HG02763 (cell line): ENCODE data around the gene LRRN4.
"Not testable (repeated sequence)": the region's sequence is repeated elsewhere in the genome, so short reads cannot be mapped to it uniquely, and the experiment has no call there.

Experiments used
- ATAC-seq: cut with Tn5 transposase; IDR thresholded peaks from one replicate; pipeline ENCODE4 v1.9.1; 2021; ENCODE audit warnings: mild to moderate bottlenecking, moderate library complexity; ENCODE audit not compliant: unreplicated experiment

Gene LRRN4

GRCh38 chr20:6034134-6034969 lies 19.5 kb downstream of the LRRN4 start:
- ATAC-seq, result no peak

- ATAC-seq, result not testable (repeated sequence)
Observed at GRCh38 chr20:6032907-6033306, 21.0 kb downstream of the LRRN4 start.

- ATAC-seq, result no peak
Observed at GRCh38 chr20:6030453-6031080, 23.3 kb downstream of the LRRN4 start.

- no peak for ATAC-seq
Observed at GRCh38 chr20:6029538-6029937, 24.3 kb downstream of the LRRN4 start.

GRCh38 chr20:6028818-6029217 lies 25.0 kb downstream of the LRRN4 start:
- ATAC-seq, result no peak

GRCh38 chr20:6026051-6026450 lies 27.8 kb downstream of the LRRN4 start:
- ATAC-seq, result no peak

GRCh38 chr20:6024768-6025167 lies 29.1 kb downstream of the LRRN4 start:
- no peak for ATAC-seq

GRCh38 chr20:6017880-6018279 lies 36.0 kb downstream of the LRRN4 start:
- ATAC-seq, result no peak

GRCh38 chr20:6017467-6017866 lies 36.4 kb downstream of the LRRN4 start:
- ATAC-seq, result no peak

GRCh38 chr20:6014957-6015356 lies 38.9 kb downstream of the LRRN4 start:
- no peak for ATAC-seq

GRCh38 chr20:6014017-6014416 lies 39.8 kb downstream of the LRRN4 start:
- ATAC-seq, result no peak

GRCh38 chr20:6012179-6012578 lies 41.7 kb downstream of the LRRN4 start:
- no peak for ATAC-seq

- ATAC-seq, result no peak
Observed at GRCh38 chr20:6008254-6008653, 45.6 kb downstream of the LRRN4 start.

- no peak for ATAC-seq
Observed at GRCh38 chr20:6007529-6008103, 46.2 kb downstream of the LRRN4 start.

- ATAC-seq, result no peak
Observed at GRCh38 chr20:6007094-6007528, 46.7 kb downstream of the LRRN4 start.

GRCh38 chr20:6006603-6006949 lies 47.3 kb downstream of the LRRN4 start:
- no peak for ATAC-seq

- ATAC-seq, result no peak
Observed at GRCh38 chr20:6000871-6001270, 53.0 kb downstream of the LRRN4 start.

GRCh38 chr20:5999783-6000182 lies 54.1 kb downstream of the LRRN4 start:
- no peak for ATAC-seq

- ATAC-seq, result peak; percentile 88
Observed at GRCh38 chr20:5996765-5997164, 57.1 kb downstream of the LRRN4 start.

GRCh38 chr20:5991623-5992441 lies 62.0 kb downstream of the LRRN4 start:
- ATAC-seq, result no peak

GRCh38 chr20:5990946-5991345 lies 62.9 kb downstream of the LRRN4 start:
- ATAC-seq, result no peak
